Occipital lobe (tissue), 2 donors: ENCODE results near the gene HEATR9. TPM values are rescaled to one million over a fixed set of nuclear protein-coding genes. Genes with fewer than 3 reads are reported as not detected.

Experiments
- DNase-seq: peaks from one replicate; lab custom pipeline; 2025; lab: John Stamatoyannopoulos, UW
- total RNA-seq: library from RNA; depleted of rRNA; stranded (reverse); fragments of >200 nt; gene quantifications from one replicate; pipeline ENCODE4 v1.2.3, GENCODE V29; 2014

HEATR9 gene
- total RNA-seq, 1 donor from 2014 or later: not detected

DNA sequence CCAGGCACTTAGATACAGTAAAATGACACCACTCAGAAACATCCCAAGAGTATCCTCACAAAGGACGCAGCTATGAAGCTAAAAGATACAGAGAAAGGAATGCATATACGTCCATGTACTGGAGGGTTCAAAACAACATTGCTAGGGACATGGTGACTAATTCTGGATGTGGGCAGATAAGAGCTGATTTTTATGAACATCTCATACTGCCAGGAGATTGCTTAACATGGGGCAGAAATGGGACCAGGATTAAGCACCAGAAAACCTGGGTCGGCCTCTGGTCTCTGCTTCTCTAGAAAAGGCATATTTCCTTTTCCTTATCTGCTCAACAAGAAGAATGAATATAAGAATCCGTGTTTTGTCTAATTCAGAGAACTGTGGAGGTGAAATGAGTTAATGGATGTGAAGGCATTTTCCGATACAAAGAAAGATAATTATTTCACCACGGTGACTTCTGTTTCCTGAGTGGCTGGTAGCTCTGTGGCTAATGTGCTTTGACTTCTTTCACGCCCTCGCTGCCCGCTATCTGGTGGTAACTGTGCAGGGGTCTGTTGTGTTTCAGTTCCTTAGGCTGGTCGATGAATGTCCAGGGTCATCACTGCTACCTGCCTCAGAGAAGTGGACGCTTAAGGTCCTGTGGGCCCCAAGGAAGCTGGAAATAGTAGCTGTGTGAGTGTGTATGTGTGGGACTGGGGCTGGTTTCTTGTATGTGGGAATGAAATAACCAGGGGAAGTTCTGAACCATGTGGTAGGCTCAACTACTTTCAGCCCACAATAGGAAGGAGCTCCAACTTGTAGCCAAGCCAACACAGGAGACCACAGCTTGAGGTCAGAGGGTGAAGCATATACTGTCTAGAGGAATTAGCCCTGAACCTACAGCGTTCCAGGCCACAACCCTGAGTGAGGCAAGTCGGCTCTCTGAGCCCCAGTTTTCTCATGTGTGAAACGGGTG lies 27.2 kb upstream of the HEATR9 start:
- no peak for DNase-seq

DNA sequence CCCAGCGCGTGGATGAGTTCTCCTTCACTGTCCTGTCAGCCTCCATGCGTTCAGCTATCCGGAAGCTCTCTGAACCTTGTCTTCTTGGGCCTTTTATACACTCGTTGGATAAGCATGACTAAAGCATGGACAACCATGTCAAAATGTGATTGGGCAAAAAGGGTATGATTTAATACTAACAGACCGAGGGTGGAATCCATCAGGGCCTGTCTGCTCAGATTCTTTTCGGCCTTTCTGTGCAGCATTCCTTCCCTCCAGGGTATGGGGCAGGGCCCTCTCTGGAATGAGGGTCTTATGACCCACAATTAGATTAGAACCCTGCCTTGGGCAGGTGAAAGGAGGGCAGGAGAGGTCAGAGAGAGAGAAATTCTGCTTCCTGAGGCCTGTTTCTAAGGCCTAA lies 25.5 kb upstream of the HEATR9 start:
- DNase-seq: no peak

- no peak for DNase-seq
These were observed 25.1 kb upstream of the HEATR9 start for GRCh38 chr17:35893751-35894150.

DNA sequence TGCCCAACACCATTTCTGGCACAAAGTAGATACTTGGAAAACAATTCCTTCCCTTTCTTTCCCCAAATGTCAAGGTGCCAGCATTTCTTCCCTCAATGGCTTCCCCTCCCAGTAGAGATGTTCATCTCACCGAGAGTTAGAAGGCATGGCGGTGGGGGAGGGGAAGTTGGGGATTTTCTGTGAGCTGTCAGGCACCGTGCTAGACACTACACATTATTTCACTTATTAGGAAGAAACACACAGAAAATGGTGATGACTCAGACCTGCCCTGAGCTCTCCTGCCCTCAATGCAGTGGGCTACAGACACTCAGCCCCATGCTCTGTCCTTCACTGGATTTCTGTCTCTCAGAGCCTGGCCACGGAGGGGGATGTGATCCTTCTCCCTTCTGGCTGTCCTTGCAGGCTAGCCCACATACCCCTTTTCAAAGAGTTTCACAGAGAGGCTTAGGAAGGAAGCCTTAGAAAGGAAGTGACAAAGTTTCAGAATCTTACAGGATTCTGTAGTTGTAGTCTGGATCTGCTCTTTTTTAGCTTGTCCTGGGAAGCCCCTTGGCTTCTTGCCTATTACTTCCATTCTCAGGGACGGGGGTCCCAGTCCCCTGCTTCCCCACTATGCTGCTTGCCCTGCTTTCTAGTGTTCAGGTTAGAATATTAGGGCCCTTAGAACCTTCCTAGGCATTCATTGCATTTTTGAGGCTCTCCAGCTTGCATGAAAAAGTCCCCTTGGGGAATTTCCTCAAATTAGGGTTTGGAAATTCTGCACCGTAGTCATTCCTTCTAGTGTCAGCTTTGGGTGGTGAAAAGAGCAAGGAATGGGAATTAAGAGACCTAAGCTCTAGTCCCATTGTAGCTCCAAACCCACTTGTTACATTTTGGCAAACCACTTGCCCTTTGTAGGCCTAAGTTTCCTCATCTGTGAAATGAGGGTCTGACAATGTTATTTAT lies 23.7 kb upstream of the HEATR9 start:
- no peak for DNase-seq

- no peak for DNase-seq
These were observed 22.6 kb upstream of the HEATR9 start for GRCh38 chr17:35891269-35891668.

DNA sequence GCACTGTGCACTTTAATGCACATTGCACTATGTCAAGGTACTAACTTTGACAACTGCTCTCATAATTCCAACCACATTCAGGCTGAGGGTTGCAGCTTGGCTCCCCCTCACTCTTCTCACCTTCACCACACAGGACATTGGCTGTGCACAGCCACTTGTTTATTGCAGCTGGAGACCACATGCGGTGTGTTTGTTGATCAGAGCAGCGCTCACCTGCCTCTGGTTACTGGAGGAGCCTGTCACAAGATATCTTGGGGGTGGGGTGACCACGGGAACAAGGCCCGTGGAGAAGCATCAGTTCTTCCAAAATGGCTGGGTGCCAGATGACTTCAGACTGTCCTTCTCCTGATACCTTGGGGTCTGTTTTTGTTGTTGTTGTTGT lies 22.1 kb upstream of the HEATR9 start:
- no peak for DNase-seq

DNA sequence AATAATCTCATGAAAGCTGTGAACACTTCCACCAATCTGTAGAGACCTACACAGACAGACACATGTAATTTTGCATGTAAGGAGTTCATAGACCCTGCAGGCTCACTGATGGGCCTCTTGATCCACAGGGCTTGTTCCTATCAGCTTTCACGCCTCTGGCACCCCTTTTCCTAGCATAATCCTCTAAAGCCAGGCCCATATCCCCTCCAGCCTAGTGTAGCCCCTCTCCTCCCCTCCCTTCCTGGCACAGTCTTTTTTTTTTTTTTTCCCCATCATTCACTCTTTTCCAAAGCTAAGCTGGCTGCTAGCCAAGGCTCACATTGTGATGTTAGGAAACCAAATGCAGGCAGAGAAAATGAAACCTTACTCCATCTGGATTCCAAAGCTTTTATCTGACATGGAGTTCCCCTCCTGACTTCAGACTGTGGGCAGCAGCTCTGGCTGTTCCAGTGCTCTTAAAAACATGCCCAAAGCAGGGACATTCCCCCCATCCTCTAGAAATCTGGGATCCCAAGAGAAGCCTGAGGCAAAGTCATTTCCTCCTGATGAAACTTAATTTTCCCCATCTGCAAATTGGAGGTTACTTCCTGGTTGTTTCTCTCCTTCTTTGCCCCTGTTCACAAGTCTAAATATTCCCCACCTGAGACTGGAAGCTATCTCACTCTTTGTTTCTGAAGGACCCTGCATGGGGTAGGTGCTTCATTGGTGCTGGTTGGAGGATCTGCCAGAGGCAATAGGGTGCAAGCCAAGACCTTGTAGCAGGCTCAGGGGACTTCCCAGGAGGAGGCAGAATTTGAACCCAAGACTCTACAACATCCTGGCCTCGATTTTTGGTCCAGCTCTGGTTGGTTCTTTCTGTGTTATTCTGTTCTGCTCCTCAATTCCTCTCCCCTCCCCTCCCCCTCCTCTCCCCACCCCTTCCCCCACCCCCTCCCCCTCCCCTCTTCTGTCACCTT lies 21.4 kb upstream of the HEATR9 start:
- DNase-seq: no peak

- DNase-seq: no peak
These were observed 20.6 kb upstream of the HEATR9 start for GRCh38 chr17:35889241-35889640.

DNA sequence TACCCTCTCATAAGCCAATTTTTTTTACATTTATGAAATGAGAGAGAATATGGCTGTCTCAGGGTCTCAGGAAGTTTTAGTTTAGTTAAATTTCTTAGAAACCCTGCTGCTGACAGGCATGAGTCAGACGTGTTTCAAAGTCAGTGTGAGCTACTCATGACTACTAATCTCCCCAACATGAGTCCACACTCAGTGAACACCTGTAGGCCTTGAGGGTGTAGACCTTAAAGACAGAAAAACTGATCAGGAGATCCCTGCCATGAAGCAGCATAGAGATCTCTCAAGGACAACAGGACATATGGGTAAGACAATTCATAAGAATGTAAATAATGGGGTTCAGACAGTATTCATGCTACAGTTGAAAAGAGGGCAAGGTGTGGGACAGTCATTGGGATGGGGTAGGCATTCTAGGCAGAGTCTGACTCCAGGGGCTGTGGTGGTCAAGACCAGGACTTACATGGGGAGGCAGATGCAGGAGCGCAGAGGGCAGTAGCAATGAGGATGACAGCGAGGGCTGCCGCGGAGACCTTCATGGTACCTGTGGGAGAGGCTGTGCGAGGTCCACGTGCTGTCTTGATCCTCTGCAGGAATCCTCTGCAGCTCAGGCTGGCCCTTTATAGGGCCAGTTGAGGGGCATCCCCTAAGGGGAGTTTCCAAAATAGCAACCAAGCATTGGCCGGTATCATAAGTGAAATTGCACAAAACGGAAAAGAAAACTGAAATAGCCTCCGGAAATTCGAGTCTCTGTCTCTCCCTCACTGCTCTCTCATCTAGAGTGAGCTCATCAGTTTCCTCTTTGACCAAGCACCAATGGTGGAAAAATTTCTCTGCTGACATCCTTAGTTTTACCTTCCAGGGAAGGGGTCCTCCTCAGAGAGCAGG lies 11.3 kb upstream of the HEATR9 start, which contains the start of gene CCL5:
TSS of gene CCL5 (minus strand) at position 588 of the 882 bp plus-strand sequence.
- no peak for DNase-seq

- DNase-seq: no peak
These were observed 9.7 kb upstream of the HEATR9 start for GRCh38 chr17:35878361-35878760.

DNA sequence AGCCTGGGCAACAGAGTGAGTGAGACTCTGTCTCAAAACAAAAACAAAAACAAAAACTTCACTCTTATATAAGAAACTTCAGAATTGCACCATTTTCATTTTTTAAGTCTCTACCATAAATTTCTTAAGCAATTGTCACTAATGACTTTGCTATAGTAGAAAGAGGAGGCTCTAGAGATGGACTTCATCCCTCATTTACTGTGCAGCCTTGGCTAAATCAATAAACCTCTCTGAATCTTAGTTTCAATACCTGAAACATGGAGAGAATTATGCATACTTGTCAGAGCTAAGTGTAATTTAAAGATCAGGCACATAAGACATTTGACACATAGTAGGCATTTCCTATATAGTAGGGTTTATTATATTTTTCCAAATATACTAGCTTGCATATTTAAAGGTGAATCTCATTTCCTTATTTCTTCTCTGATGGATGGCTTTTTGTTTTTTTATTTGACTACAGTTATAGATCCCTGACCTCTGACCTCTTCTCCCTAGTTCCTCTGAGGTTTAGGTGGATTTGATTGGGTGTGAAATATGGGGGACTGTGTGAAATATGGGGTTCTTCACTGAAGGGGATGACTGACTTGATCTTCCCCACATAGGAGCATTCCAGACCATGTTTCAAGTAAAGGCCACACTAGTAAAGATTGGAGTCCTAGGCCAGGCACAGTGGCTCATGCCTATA lies 8.8 kb upstream of the HEATR9 start:
- no peak for DNase-seq

DNA sequence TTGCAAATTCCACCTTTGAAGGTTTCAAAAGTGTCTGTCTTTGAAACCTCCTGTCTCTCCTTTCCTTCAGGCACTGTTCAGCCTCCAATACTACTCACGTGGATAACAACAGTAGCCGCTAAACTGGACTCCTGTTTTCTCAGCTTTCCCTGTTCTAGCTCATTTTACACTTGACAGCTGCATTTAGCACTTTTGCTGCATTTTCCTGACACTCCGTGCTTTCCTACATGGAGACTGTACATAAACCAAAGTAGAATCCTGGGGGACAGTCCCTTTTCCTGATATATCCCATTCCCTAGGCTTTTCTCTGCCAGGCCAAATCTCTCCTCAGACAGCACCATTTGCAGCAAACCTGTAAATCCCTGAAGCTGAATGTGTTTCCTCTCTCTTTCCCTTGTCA lies 7.8 kb upstream of the HEATR9 start:
- no peak for DNase-seq

- no peak for DNase-seq
These were observed 7.1 kb upstream of the HEATR9 start for GRCh38 chr17:35875800-35876139.

GRCh38 chr17:35875072-35875799 lies 6.5 kb upstream of the HEATR9 start:
- no peak for DNase-seq

DNA sequence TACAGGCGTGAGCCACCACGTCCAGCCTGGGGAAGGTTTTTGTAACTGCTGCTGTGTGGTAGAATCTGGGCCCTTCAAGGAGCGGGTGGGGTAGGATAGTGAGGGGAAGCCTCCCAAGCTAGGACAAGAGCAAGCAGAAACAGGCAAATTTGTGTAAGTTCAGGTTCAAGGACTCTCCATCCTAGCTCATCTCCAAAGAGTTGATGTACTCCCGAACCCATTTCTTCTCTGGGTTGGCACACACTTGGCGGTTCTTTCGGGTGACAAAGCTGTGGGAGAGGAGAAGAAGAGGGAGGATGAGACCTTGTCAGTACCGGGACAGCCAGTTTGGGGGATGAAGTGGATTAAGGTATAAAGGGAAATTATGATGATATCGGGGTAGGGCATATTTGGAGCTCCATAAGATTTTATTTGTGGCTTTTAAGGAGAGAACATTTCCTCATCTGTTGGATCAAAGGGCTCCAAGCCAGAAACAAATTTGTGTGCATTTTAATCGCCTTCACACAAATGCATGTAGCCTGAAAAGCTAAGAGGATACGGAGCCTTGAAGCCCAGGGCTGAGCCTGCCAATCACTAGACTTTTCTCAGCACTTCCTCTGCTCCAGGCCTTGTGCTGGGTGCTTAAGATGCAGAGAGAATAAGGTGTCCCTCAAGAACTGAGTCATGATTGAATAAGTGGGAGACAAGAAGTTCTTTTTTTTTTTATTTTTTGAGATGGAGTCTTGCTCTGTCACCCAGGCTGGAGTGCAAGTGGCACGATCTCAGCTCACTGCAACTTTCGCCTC lies 3.7 kb upstream of the HEATR9 start:
- DNase-seq: no peak

DNA sequence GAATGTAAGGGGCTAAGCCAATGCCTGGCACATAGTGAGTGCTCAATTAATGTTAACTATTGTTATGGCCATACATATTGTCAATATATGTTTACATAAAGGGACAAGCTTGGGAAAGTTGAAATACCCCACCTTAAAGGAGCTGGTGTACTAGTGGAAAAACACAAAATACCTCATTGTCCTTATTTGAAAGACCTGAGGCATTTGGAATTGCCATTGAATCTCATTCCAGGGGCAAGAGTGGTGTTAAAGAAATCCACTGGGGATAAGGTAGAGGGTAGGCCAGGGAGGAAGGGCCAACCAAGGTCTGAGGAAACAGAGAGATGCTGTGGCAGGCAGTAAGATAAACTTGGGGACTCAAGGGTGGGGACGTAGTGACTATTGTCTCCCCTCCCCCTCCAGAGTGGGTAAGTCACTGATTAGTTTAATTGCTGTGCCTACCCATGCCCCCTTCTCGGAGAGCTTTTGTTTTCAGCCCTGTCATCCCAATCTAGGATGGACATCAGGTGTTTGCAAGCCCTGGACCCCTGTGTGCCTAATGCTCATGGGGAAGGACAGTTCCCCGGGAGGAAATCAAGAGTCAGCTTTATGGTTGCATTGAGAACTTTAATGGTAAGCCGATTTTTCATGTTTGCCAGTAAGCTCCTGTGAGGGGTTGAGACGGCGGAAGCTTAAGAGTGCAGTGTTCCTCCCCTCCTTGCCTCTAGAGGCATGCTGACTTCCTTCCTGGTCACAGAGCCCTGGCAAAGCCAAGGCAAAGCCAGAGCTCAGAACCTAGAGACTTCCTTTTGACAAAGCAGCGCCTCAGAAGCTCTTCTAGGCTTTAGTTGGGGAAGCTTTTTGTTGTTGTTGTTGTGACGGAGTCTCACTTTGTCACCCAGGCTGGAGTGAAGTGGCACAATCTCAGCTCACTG lies 2.5 kb upstream of the HEATR9 start:
- no peak for DNase-seq

DNA sequence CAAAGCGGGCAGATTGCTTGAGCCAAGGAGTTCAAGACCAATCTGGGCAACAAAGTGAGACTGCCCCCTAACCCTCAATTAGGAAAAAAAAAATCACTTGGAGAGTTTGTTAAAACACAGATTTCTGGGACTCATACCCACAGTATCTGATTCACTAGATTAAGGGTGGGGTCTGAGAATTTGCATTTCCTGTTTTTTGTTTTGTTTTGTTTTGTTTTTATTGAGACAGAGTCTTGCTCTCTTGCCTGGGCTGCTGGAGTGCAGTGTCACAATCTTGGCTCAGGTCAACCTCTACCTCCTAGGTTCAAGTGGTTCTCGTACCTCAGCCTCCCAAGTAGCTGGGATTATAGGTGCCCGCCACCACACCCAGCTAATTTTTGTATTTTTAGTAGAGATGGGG lies 1.1 kb downstream of the HEATR9 start:
- DNase-seq: no peak
